Stimulated activated naive CD8-positive, alpha-beta T cell treated with anti-CD3 and anti-CD28 coated beads, Interleukin-15, amount 100 ng/mL, for 72 hours (primary cell): ENCODE measurements around the gene CCSAP.
A peak's percentile ranks its signal among the peaks of the same experiment; 100 is the strongest.

Experiments used
- ATAC-seq: fragments of 150-1000 bp; cut with Tn5 transposase; 2 replicates; pipeline ENCODE4 v1.10.0; 2021; ENCODE audit warnings: mild to moderate bottlenecking, moderate library complexity
- DNase-seq, 2 donors: peaks; one replicate each; pipeline ENCODE4 v3.0.0; 2021 to 2022
- H3K27ac Mint-ChIP-seq, 2 donors: one replicate each; pipeline ENCODE4 v1.8.0; 2022; ENCODE audit warnings: mild to moderate bottlenecking in 2 of 2, mixed read lengths in 2 of 2, moderate library complexity in 2 of 2
- H3K27me3 Mint-ChIP-seq: one replicate; pipeline ENCODE4 v1.8.0; 2022; ENCODE audit warnings: mixed read lengths
- H3K4me1 Mint-ChIP-seq: one replicate; pipeline ENCODE4 v1.8.0; 2022; ENCODE audit warnings: mild to moderate bottlenecking, mixed read lengths
- H3K4me3 Mint-ChIP-seq, 2 donors: one replicate each; pipeline ENCODE4 v1.8.0; 2022; ENCODE audit warnings: mild to moderate bottlenecking in 2 of 2, mixed read lengths in 2 of 2, moderate library complexity in 1 of 2
- H3K9me3 Mint-ChIP-seq, 2 donors: one replicate each; pipeline ENCODE4 v1.8.0; 2022; ENCODE audit warnings: mixed read lengths in 2 of 2

The CCSAP gene

DNA sequence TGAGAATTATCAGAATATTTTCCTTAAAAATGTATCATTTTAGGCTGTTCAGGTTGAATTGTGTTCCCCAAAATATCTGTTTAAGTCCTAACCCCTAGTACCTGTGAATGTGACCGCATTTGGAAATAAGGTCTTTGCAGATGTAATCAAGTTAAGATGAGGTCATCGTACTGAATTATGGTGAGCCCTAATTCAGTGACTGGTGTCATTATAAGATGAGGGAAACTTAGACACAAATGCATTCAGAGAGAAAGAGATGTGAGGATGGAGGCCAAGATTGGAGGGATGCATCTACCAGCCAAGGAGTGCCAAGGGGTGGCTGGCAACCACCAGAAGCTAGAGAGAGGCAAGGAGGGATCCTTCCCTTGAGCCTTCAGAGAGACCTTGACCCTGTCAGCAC is 67.8 kb downstream of the CCSAP start:
- H3K27ac Mint-ChIP-seq = no peak overlapping the region
- ATAC-seq (no peak), DNase-seq (no peak)
- no peaks in the 10 kb centered on the region for H3K9me3 Mint-ChIP-seq
- H3K4me1 Mint-ChIP-seq = peaks cover 24% of the 10 kb centered on the region
- no peak overlapping the region for H3K4me3 Mint-ChIP-seq
- no peaks in the 10 kb centered on the region for H3K27me3 Mint-ChIP-seq

DNA sequence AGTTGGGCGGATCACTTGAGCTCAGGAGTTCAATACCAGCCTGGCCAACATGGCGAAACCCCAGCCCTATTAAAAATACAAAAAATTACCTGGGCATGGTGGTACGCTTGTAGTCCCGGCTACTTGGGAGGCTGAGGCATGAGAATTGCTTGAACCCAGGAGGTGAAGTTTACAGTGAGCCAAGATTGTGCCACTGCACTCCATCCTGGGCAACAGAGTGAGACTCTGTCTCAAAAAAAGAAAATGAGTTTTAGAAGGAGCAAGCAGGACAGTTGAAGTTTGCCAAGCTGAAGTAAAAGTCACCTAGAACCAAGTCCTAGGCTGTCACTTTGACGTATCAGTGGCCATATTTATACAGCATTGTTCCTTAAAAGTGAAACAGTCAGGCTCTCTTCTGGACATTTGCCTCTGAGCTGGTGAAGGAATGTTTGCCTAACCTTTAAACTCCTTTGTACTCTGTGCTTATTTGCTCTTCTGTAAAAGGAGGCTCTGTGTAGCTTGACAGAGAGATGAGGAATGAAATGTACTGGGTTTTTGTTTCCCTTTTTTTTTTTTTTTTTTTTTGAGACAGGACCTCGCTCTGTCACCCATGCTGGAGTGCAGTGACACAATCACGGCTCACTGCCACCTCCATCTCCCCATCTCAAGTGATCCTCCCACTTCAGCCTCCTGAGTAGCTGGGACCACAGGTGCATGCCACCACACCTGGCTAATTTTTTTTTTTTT is 69.2 kb downstream of the CCSAP start:
- no peaks in the 10 kb centered on the region for H3K9me3 Mint-ChIP-seq
- no peak overlapping the region for H3K27ac Mint-ChIP-seq
- H3K4me3 Mint-ChIP-seq = no peak overlapping the region
- ATAC-seq (no peak), DNase-seq (no peak)
- no peaks in the 10 kb centered on the region for H3K27me3 Mint-ChIP-seq
- peaks cover 24% of the 10 kb centered on the region for H3K4me1 Mint-ChIP-seq

DNA sequence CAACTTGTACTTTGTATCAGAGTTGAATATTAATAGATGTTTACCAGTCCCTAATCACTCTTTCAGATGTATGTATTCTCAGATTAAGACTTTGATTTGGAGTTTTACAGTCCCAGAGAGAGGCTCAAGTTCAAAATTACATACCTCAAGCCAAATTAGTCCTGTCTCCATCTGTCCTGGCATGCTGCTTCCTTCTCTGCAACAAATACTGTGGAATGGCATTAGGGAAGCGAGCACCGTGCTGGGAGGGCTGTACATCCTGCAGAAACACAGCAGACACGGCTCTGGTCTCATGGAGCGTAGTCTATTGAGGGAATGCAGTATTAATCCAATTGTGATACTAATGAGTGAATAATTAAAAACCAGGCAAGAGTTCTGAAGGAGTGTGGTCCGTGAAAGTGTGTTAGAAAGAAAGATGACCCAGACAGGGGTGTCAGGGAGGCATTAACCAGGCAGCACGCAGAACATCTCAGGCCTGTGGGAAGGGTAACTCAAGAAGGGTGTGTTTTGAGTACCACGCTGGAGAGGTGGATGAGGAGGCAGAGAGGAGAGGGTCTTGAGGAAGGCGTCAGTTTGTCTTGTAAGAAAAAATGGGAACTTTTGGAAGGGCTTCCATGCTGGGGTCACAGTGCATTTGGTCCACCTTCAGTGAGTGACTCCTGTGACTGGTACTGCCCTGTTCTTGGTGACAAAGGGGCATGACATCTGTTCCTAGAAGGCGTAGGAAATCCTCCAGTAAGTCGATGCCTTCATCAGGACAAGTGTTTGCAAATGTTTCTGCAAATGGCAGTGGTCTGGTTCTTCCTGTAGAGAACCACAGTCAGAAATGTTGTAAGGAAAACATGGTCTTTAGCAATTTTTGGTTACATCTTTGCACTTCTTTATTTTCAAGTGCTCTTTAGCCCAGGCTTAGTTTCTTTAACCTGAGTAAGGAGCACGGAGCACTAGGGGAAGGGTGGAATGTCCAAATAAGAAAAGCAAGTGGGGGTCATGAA is 70.4 kb downstream of the CCSAP start:
- ATAC-seq = no peak
- no peaks in the 10 kb centered on the region for H3K27me3 Mint-ChIP-seq
- H3K27ac Mint-ChIP-seq = peak overlapping the region; percentile 90 to 91
- no peaks in the 10 kb centered on the region for H3K9me3 Mint-ChIP-seq
- H3K4me1 Mint-ChIP-seq = peaks cover 24% of the 10 kb centered on the region
- no peak for DNase-seq
- H3K4me3 Mint-ChIP-seq = peak overlapping the region; percentile 90 to 91

DNA sequence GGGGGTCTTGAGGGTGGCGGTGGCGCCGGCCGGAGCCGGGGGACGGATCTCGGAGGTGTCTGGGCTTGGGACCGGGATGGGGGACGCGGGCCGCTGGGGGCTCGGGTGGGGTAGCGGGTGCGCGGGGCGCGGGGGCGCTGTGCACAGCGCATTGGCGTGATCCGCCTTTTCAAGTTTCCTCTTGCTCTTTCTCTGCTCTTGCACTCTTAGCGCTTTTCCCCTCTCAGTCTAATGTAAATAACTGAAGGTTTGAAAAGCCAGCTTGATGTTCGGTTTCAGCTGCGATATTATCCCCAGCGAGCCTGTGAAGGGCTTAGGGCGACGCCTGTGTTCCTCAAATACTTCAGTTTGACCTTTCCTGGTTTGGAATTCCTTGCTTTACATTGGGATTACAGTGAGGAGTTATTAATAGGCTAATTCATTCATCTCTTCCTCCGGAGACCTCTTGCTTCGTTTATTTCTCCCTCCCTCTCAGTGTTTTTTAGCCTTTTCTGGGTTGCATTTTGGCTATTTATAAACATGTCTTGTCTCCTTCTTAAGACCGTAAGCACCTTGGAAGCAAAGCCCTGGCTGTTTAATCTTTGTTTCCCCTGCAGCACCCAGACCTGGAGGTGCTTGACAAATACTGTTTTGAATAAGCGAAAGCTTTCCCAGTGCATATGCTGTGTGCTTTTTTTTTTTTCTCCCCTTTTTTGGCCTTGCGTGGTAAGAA is 71.2 kb downstream of the CCSAP start:
- no peaks in the 10 kb centered on the region for H3K27me3 Mint-ChIP-seq

More for the DNA sequence above, 71.2 kb downstream of the CCSAP start:
- Mint-ChIP-seq H3K9me3 (peaks cover 5 to 6% of the 10 kb centered on the region in 2 donors), H3K27ac (peak overlapping the region; percentile 90 to 91), H3K4me3 (peak overlapping the region; percentile 90 to 91), H3K4me1 (peaks cover 29% of the 10 kb centered on the region)
- ATAC-seq = peak; percentile 85
- no peak for DNase-seq
